Duodenal mucosa (tissue), 2 donors: ENCODE results near the gene TMEM132A.
"Not testable (repeated sequence)": the region's sequence is repeated elsewhere in the genome, so short reads cannot be mapped to it uniquely, and the experiment has no call there.

Experiments used
- H3K27ac ChIP-seq: one replicate; pipeline ENCODE4 v1.7.0; 2013; ENCODE audit warnings: low read depth, low read length
- H3K27me3 ChIP-seq, 2 donors: one replicate each; pipeline ENCODE4 v1.7.0; 2013; ENCODE audit warnings: low read length in 2 of 2, control low read depth in 1 of 2; ENCODE audit not compliant: insufficient read depth in 2 of 2, control insufficient read depth in 1 of 2
- H3K36me3 ChIP-seq, 2 donors: one replicate each; pipeline ENCODE4 v1.7.0; 2013; ENCODE audit warnings: low read length in 2 of 2, control low read depth in 1 of 2; ENCODE audit not compliant: insufficient read depth in 2 of 2, control insufficient read depth in 1 of 2
- H3K4me1 ChIP-seq, 2 donors: one replicate each; pipeline ENCODE4 v1.7.0; 2013; ENCODE audit warnings: low read length in 2 of 2, control low read depth in 1 of 2; ENCODE audit not compliant: insufficient read depth in 2 of 2, control insufficient read depth in 1 of 2
- H3K4me3 ChIP-seq, 2 donors: one replicate each; pipeline ENCODE4 v1.7.0; 2013; ENCODE audit warnings: low read length in 2 of 2, low read depth in 1 of 2
- H3K9ac ChIP-seq, 2 donors: one replicate each; pipeline ENCODE4 v1.7.0; 2013; ENCODE audit warnings: low read length in 2 of 2, low read depth in 1 of 2
- H3K9me3 ChIP-seq, 2 donors: one replicate each; pipeline ENCODE4 v1.7.0; 2013; ENCODE audit warnings: low read length in 2 of 2, control low read depth in 1 of 2; ENCODE audit not compliant: control insufficient read depth in 1 of 2

The TMEM132A gene

GRCh38 chr11:60970890-60971289 is 46.6 kb downstream of the TMEM132A start:
- Histone ChIP-seq H3K9ac (no peak overlapping the region), H3K4me1 (no peaks in the 10 kb centered on the region), H3K27me3 (no peaks in the 10 kb centered on the region), H3K27ac (no peak overlapping the region), H3K4me3 (no peak overlapping the region), H3K36me3 (no peaks in the 10 kb centered on the region), H3K9me3 (no peaks in the 10 kb centered on the region)

- no peaks in the 10 kb centered on the region for H3K4me1 ChIP-seq
- no peaks in the 10 kb centered on the region for H3K36me3 ChIP-seq
- peak within 1 kb of the TSS; percentile 44 to 53 for H3K4me3 ChIP-seq
- peak within 1 kb of the TSS; percentile 31 to 51 for H3K9ac ChIP-seq
- no peak within 1 kb of the TSS for H3K27ac ChIP-seq
- no peaks in the 10 kb centered on the region for H3K27me3 ChIP-seq
- no peaks in the 10 kb centered on the region for H3K9me3 ChIP-seq
Measured at GRCh38 chr11:60971520-60971919, 47.3 kb downstream of the TMEM132A start, which contains the start of gene CD6. Gene CD6 (plus strand): TSS chr11:60971680. CDS start chr11:60971866, 186 bp downstream.

GRCh38 chr11:60972182-60973030 is 48.1 kb downstream of the TMEM132A start:
- H3K27ac ChIP-seq = no peak overlapping the region
- H3K4me1 ChIP-seq = peaks cover 0 to 4% of the 10 kb centered on the region in 2 donors
- peak overlapping the region; percentile 31 to 51 for H3K9ac ChIP-seq
- no peaks in the 10 kb centered on the region for H3K36me3 ChIP-seq
- H3K9me3 ChIP-seq = no peaks in the 10 kb centered on the region
- H3K4me3 ChIP-seq = peak overlapping the region; percentile 44 to 53
- H3K27me3 ChIP-seq = no peaks in the 10 kb centered on the region

- Histone ChIP-seq H3K4me3 (peak overlapping the region; percentile 40 to 44), H3K9ac (peak overlapping the region; percentile 8 to 43), H3K27ac (no peak overlapping the region)
Measured at GRCh38 chr11:60973699-60974098, 49.4 kb downstream of the TMEM132A start.

GRCh38 chr11:60974316-60974715 is 50.1 kb downstream of the TMEM132A start:
- peak overlapping the region in 1 of 2 donors; percentile 33 for H3K9ac ChIP-seq
- H3K4me1 ChIP-seq, H3K9me3 ChIP-seq, H3K36me3 ChIP-seq, H3K27ac ChIP-seq, H3K27me3 ChIP-seq: not testable (repeated sequence)
- H3K4me3 ChIP-seq = peak overlapping the region in 1 of 2 donors; percentile 40

More at GRCh38 chr11:60973699-60974098, 49.4 kb downstream of the TMEM132A start:
- Histone ChIP-seq H3K4me1 (peaks cover 0 to 4% of the 10 kb centered on the region in 2 donors), H3K27me3 (no peaks in the 10 kb centered on the region), H3K36me3 (no peaks in the 10 kb centered on the region), H3K9me3 (no peaks in the 10 kb centered on the region)

- H3K36me3 ChIP-seq = no peaks in the 10 kb centered on the region
- H3K4me1 ChIP-seq = peaks cover 0 to 5% of the 10 kb centered on the region in 2 donors
- H3K4me3 ChIP-seq = no peak overlapping the region
- H3K9me3 ChIP-seq = no peaks in the 10 kb centered on the region
- H3K27ac ChIP-seq = no peak overlapping the region
- H3K27me3 ChIP-seq = no peaks in the 10 kb centered on the region
- H3K9ac ChIP-seq = peak overlapping the region in 1 of 2 donors; percentile 33
Measured at GRCh38 chr11:60974726-60975125, 50.5 kb downstream of the TMEM132A start.

GRCh38 chr11:60977224-60977623 is 53.0 kb downstream of the TMEM132A start:
- Histone ChIP-seq H3K27ac (no peak overlapping the region), H3K9ac (no peak overlapping the region), H3K27me3 (no peaks in the 10 kb centered on the region), H3K9me3 (no peaks in the 10 kb centered on the region), H3K4me1 (peaks cover 0 to 7% of the 10 kb centered on the region in 2 donors), H3K36me3 (no peaks in the 10 kb centered on the region), H3K4me3 (no peak overlapping the region)

- no peak overlapping the region for H3K4me3 ChIP-seq
- no peak overlapping the region for H3K9ac ChIP-seq
- H3K27ac ChIP-seq = no peak overlapping the region
- H3K9me3 ChIP-seq = no peaks in the 10 kb centered on the region
- H3K4me1 ChIP-seq = peaks cover 0 to 7% of the 10 kb centered on the region in 2 donors
- no peaks in the 10 kb centered on the region for H3K27me3 ChIP-seq
- H3K36me3 ChIP-seq = no peaks in the 10 kb centered on the region
Measured at GRCh38 chr11:60977836-60978235, 53.6 kb downstream of the TMEM132A start.

GRCh38 chr11:60978546-60979380 is 54.5 kb downstream of the TMEM132A start:
- Histone ChIP-seq H3K4me3 (no peak overlapping the region), H3K4me1 (peaks cover 0 to 7% of the 10 kb centered on the region in 2 donors), H3K36me3 (no peaks in the 10 kb centered on the region), H3K27me3 (no peaks in the 10 kb centered on the region), H3K9ac (no peak overlapping the region), H3K27ac (peak overlapping the region; percentile 1), H3K9me3 (no peaks in the 10 kb centered on the region)

- H3K4me1 ChIP-seq = peaks cover 0 to 7% of the 10 kb centered on the region in 2 donors
- H3K4me3 ChIP-seq = no peak overlapping the region
- H3K27ac ChIP-seq = no peak overlapping the region
- no peaks in the 10 kb centered on the region for H3K27me3 ChIP-seq
- no peak overlapping the region for H3K9ac ChIP-seq
- H3K9me3 ChIP-seq = no peaks in the 10 kb centered on the region
- no peaks in the 10 kb centered on the region for H3K36me3 ChIP-seq
Measured at GRCh38 chr11:60981515-60981914, 57.3 kb downstream of the TMEM132A start.
